ENCODE data around the gene OR2AG2. TPM values are rescaled to one million over a fixed set of nuclear protein-coding genes. Genes with fewer than 3 reads are reported as not detected.
"Not testable (repeated sequence)": the region's sequence is repeated elsewhere in the genome, so short reads cannot be mapped to it uniquely, and the experiment has no call there.

The OR2AG2 gene, protein sequence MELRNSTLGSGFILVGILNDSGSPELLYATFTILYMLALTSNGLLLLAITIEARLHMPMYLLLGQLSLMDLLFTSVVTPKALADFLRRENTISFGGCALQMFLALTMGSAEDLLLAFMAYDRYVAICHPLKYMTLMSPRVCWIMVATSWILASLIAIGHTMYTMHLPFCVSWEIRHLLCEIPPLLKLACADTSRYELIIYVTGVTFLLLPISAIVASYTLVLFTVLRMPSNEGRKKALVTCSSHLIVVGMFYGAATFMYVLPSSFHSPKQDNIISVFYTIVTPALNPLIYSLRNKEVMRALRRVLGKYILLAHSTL
- not detected for total RNA-seq

- no peaks in the 10 kb centered on the region for H3K36me3 ChIP-seq
- TF ChIP-seq, protein P1, sequence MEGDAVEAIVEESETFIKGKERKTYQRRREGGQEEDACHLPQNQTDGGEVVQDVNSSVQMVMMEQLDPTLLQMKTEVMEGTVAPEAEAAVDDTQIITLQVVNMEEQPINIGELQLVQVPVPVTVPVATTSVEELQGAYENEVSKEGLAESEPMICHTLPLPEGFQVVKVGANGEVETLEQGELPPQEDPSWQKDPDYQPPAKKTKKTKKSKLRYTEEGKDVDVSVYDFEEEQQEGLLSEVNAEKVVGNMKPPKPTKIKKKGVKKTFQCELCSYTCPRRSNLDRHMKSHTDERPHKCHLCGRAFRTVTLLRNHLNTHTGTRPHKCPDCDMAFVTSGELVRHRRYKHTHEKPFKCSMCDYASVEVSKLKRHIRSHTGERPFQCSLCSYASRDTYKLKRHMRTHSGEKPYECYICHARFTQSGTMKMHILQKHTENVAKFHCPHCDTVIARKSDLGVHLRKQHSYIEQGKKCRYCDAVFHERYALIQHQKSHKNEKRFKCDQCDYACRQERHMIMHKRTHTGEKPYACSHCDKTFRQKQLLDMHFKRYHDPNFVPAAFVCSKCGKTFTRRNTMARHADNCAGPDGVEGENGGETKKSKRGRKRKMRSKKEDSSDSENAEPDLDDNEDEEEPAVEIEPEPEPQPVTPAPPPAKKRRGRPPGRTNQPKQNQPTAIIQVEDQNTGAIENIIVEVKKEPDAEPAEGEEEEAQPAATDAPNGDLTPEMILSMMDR (IDR thresholded peaks at IDR 0.05), result no peak
- H3K27me3 ChIP-seq, result no peaks in the 10 kb centered on the region
- no peaks in the 10 kb centered on the region for H3K4me1 ChIP-seq
- no peak for DNase-seq (ENCODE audit: low spot score)
- no peaks in the 10 kb centered on the region for H3K9me3 ChIP-seq
- H3K4me3 ChIP-seq, result no peak within 1 kb of the TSS
- no peak within 1 kb of the TSS for H3K27ac ChIP-seq
These were observed at the start of gene OR2AG2 for GRCh38 chr11:6771926-6772893. TSS of gene OR2AG2 (minus strand) at chr11:6771976. CDS start at chr11:6768957, 3,019 bp downstream.

GRCh38 chr11:6818967-6819366 is 47.2 kb upstream of the OR2AG2 start:
- Histone ChIP-seq H3K27me3 (no peaks in the 10 kb centered on the region), H3K9me3 (peaks cover 0 to 14% of the 10 kb centered on the region in 2 donors), H3K4me1 (no peaks in the 10 kb centered on the region), H3K4me3 (no peak overlapping the region), H3K27ac (no peak overlapping the region), H3K36me3 (no peaks in the 10 kb centered on the region)
- no peak for DNase-seq (ENCODE audit: low spot score)
- TF ChIP-seq, protein P1 (IDR thresholded peaks at IDR 0.05), result no peak

- Histone ChIP-seq H3K9me3 (peaks cover 0 to 14% of the 10 kb centered on the region in 2 donors), H3K4me1 (no peaks in the 10 kb centered on the region), H3K27ac (no peak overlapping the region), H3K27me3 (no peaks in the 10 kb centered on the region), H3K4me3 (no peak overlapping the region), H3K36me3 (no peaks in the 10 kb centered on the region)
- no peak for DNase-seq (ENCODE audit: low spot score)
- TF ChIP-seq, protein P1 (IDR thresholded peaks at IDR 0.05), result no peak
These were observed 45.9 kb upstream of the OR2AG2 start for GRCh38 chr11:6817694-6818093.

GRCh38 chr11:6813656-6814055 is 41.9 kb upstream of the OR2AG2 start:
- H3K9me3 ChIP-seq, result no peaks in the 10 kb centered on the region
- H3K4me3 ChIP-seq, result no peak overlapping the region
- TF ChIP-seq, protein P1 (IDR thresholded peaks at IDR 0.05), result no peak
- no peaks in the 10 kb centered on the region for H3K36me3 ChIP-seq
- DNase-seq (ENCODE audit: low spot score), result no peak
- H3K4me1 ChIP-seq, result no peaks in the 10 kb centered on the region
- H3K27me3 ChIP-seq, result no peaks in the 10 kb centered on the region
- no peak overlapping the region for H3K27ac ChIP-seq

GRCh38 chr11:6812390-6813005 is 40.7 kb upstream of the OR2AG2 start:
- Histone ChIP-seq H3K4me3 (no peak overlapping the region), H3K27ac (no peak overlapping the region), H3K4me1 (no peaks in the 10 kb centered on the region), H3K36me3 (no peaks in the 10 kb centered on the region), H3K9me3 (no peaks in the 10 kb centered on the region), H3K27me3 (no peaks in the 10 kb centered on the region)
- TF ChIP-seq, protein P1 (IDR thresholded peaks at IDR 0.05), result peak; percentile 78 to 88
- DNase-seq (ENCODE audit: low spot score), result no peak

- H3K27me3 ChIP-seq; DNase-seq (ENCODE audit: low spot score); H3K9me3 ChIP-seq; H3K27ac ChIP-seq; H3K36me3 ChIP-seq; H3K4me1 ChIP-seq; H3K4me3 ChIP-seq: not testable (repeated sequence)
These were observed 29.3 kb upstream of the OR2AG2 start for GRCh38 chr11:6801075-6801474.

All from right atrium auricular region (tissue), 2 donors.